Astrocyte (in vitro differentiated cells and primary cell): ENCODE results near the gene DCTPP1. TPM values are rescaled to one million over a fixed set of nuclear protein-coding genes. Genes with fewer than 3 reads are reported as not detected.

Experiments used
- DNase-seq: peaks from one replicate; pipeline ENCODE4 v3.0.0-alpha.2; 2010; ENCODE audit warnings: low read depth
- FAIRE-seq: peaks from 2 replicates; lab custom pipeline; 2011; peaks lifted over from hg19 to GRCh38; lab: Jason Lieb, UNC
- H2AFZ ChIP-seq: 2 replicates; pipeline ENCODE4 v1.6.0; 2012; ENCODE audit warnings: low read depth, low read length, inconsistent platforms
- H3K27ac ChIP-seq: 2 replicates; pipeline ENCODE4 v1.5.1; 2011; ENCODE audit warnings: low read depth, low read length, inconsistent platforms
- H3K27me3 ChIP-seq: 2 replicates; pipeline ENCODE4 v1.6.0; 2011; ENCODE audit warnings: low read length, inconsistent platforms; ENCODE audit not compliant: insufficient read depth
- H3K36me3 ChIP-seq: 2 replicates; pipeline ENCODE4 v1.5.1; 2011; ENCODE audit warnings: low read length, inconsistent platforms; ENCODE audit not compliant: insufficient read depth
- H3K4me1 ChIP-seq: 2 replicates; pipeline ENCODE4 v1.5.1; 2011; ENCODE audit warnings: low read length, inconsistent platforms; ENCODE audit not compliant: insufficient read depth
- H3K4me2 ChIP-seq: 2 replicates; pipeline ENCODE4 v1.6.0; 2012; ENCODE audit warnings: low read length, inconsistent platforms
- H3K4me3 ChIP-seq: 2 replicates; pipeline ENCODE4 v1.5.1; 2011; ENCODE audit warnings: low read depth, mild to moderate bottlenecking, low read length, inconsistent platforms; ENCODE audit not compliant: insufficient read depth
- H3K79me2 ChIP-seq: 2 replicates; pipeline ENCODE4 v1.6.0; 2012; ENCODE audit warnings: mild to moderate bottlenecking, low read length, inconsistent platforms; ENCODE audit not compliant: insufficient read depth
- H3K9ac ChIP-seq: 2 replicates; pipeline ENCODE4 v1.6.0; 2012; ENCODE audit warnings: mild to moderate bottlenecking, low read length, inconsistent platforms
- H3K9me3 ChIP-seq: 2 replicates; pipeline ENCODE4 v1.5.1; 2012; ENCODE audit warnings: low read depth, mild to moderate bottlenecking, low read length, inconsistent platforms; ENCODE audit not compliant: insufficient read depth
- H4K20me1 ChIP-seq: 2 replicates; pipeline ENCODE4 v1.6.0; 2012; ENCODE audit warnings: low read length, inconsistent platforms; ENCODE audit not compliant: insufficient read depth
- H3K27ac Mint-ChIP-seq: one replicate; pipeline ENCODE4 v1.8.0; 2021; ENCODE audit warnings: mild to moderate bottlenecking, mixed read lengths; ENCODE audit not compliant: unreplicated experiment
- H3K27me3 Mint-ChIP-seq: one replicate; pipeline ENCODE4 v1.8.0; 2021; ENCODE audit warnings: low read depth, mixed read lengths; ENCODE audit not compliant: unreplicated experiment
- H3K36me3 Mint-ChIP-seq: one replicate; pipeline ENCODE4 v1.8.0; 2021; ENCODE audit warnings: low read depth, mixed read lengths; ENCODE audit not compliant: unreplicated experiment
- H3K4me1 Mint-ChIP-seq: one replicate; pipeline ENCODE4 v1.8.0; 2021; ENCODE audit warnings: low read depth, mixed read lengths; ENCODE audit not compliant: unreplicated experiment
- H3K4me3 Mint-ChIP-seq: one replicate; pipeline ENCODE4 v1.8.0; 2021; ENCODE audit warnings: mild to moderate bottlenecking, moderate library complexity, mixed read lengths; ENCODE audit not compliant: unreplicated experiment
- H3K9me3 Mint-ChIP-seq: one replicate; pipeline ENCODE4 v1.8.0; 2021; ENCODE audit warnings: mild to moderate bottlenecking, mixed read lengths; ENCODE audit not compliant: unreplicated experiment
- EZH2 ChIP-seq: IDR thresholded peaks from 2 replicates; pipeline ENCODE4 v1.6.1; 2012; ENCODE audit warnings: mild to moderate bottlenecking, low read length, inconsistent platforms; ENCODE audit not compliant: insufficient read depth
- total RNA-seq: library from RNA; stranded (reverse); gene quantifications from 2 replicates; pipeline ENCODE4 v1.2.1, GENCODE V29; 2021
- TF ChIP-seq, protein P1 (sequence below): IDR thresholded peaks from 2 replicates; pipeline ENCODE4 v1.5.1; 2011; ENCODE audit warnings: low read depth, mild to moderate bottlenecking, inconsistent platforms, low read length, moderate library complexity; ENCODE audit not compliant: insufficient read depth

Gene DCTPP1
- total RNA-seq, 1 donor from 2014 or later = 36.5 TPM

DNA sequence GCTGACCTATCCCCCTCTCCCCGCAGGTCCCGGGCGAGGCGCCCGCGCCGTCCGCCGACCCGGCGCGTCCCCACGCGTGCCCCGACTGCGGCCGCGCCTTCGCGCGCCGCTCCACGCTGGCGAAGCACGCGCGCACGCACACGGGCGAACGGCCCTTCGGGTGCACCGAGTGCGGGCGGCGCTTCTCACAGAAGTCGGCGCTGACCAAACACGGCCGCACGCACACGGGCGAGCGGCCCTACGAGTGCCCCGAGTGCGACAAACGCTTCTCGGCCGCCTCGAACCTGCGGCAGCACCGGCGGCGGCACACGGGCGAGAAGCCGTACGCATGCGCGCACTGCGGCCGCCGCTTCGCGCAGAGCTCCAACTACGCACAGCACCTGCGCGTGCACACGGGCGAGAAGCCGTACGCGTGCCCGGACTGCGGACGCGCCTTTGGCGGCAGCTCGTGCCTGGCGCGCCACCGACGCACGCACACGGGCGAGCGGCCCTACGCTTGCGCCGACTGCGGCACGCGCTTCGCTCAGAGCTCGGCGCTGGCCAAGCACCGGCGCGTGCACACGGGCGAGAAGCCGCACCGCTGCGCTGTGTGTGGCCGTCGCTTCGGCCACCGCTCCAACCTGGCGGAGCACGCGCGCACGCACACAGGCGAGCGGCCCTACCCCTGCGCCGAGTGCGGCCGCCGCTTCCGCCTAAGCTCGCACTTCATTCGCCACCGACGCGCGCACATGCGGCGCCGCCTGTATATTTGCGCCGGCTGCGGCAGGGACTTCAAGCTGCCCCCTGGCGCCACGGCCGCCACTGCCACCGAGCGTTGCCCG lies 12.1 kb downstream of the DCTPP1 start:
- TF ChIP-seq, protein P1, sequence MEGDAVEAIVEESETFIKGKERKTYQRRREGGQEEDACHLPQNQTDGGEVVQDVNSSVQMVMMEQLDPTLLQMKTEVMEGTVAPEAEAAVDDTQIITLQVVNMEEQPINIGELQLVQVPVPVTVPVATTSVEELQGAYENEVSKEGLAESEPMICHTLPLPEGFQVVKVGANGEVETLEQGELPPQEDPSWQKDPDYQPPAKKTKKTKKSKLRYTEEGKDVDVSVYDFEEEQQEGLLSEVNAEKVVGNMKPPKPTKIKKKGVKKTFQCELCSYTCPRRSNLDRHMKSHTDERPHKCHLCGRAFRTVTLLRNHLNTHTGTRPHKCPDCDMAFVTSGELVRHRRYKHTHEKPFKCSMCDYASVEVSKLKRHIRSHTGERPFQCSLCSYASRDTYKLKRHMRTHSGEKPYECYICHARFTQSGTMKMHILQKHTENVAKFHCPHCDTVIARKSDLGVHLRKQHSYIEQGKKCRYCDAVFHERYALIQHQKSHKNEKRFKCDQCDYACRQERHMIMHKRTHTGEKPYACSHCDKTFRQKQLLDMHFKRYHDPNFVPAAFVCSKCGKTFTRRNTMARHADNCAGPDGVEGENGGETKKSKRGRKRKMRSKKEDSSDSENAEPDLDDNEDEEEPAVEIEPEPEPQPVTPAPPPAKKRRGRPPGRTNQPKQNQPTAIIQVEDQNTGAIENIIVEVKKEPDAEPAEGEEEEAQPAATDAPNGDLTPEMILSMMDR = no peak
- TF ChIP-seq EZH2 = no peak
- peaks cover 21% of the 10 kb centered on the region for H3K36me3 Mint-ChIP-seq
- Histone ChIP-seq H3K79me2 (peaks cover 7% of the 10 kb centered on the region), H3K27me3 (no peaks in the 10 kb centered on the region), H3K9me3 (no peaks in the 10 kb centered on the region), H3K4me3 (peak overlapping the region; percentile 63), H3K4me2 (peak overlapping the region; percentile 89), H2AFZ (peak overlapping the region; percentile 93), H3K4me1 (no peaks in the 10 kb centered on the region), H3K36me3 (no peaks in the 10 kb centered on the region), H4K20me1 (peaks cover 35% of the 10 kb centered on the region), H3K9ac (peak overlapping the region; percentile 67), H3K27ac (peak overlapping the region; percentile 25)
- H3K27ac Mint-ChIP-seq = no peak overlapping the region
- no peaks in the 10 kb centered on the region for H3K27me3 Mint-ChIP-seq
- peaks cover 4% of the 10 kb centered on the region for H3K4me1 Mint-ChIP-seq
- no peak for FAIRE-seq
- no peak overlapping the region for H3K4me3 Mint-ChIP-seq
- DNase-seq = peak; percentile 88
- H3K9me3 Mint-ChIP-seq = no peaks in the 10 kb centered on the region

DNA sequence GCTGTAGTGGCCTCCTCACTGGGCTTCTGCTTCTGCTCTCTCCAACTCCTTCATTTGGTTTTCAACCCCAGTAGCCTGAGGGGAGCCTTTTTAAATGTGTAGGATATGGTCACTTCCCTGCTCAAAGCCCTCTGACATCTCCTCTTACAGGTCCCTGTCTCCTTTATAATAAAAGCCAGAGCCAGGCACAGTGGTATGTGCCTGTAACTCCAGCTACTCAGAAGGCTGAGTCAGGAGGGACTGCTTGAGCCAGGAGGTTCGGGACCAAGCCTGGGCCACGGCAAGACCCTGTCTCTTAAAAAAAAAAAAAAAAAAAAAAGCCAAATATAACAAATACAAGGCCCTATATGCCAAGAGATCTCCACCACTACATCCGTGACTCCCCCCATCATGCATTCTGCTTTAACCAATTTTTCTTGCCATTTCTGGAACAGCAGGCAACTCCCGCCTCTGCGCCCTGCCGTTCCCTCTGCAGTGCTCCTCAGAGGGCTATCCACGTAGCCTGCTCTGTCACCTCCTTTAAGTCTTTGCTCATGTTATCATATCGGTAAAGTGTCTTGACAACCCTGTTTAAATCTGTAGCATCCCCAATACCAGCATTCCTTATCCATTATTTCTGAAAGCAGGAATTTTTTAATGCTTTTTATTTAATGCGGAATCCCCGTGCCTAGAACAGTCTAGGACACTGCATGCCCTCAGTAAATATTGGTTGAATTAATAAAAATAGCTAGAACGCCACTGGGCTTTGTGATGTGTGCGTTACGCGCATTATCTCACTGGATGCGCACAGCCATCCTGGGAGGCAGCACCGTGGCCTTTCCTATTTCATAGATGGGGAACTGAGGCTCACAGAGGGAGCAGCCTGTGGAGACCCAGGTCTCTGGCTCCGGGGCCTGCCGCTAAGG lies 13.0 kb downstream of the DCTPP1 start:
- Histone ChIP-seq H3K27me3 (no peaks in the 10 kb centered on the region), H2AFZ (peak overlapping the region; percentile 93), H3K36me3 (peaks cover 5% of the 10 kb centered on the region), H3K9ac (peak overlapping the region; percentile 67), H3K4me3 (peak overlapping the region; percentile 63), H3K79me2 (peaks cover 15% of the 10 kb centered on the region), H4K20me1 (peaks cover 43% of the 10 kb centered on the region), H3K4me1 (no peaks in the 10 kb centered on the region), H3K27ac (peak overlapping the region; percentile 25), H3K4me2 (peak overlapping the region; percentile 89), H3K9me3 (no peaks in the 10 kb centered on the region)
- peak overlapping the region; percentile 71 for H3K4me3 Mint-ChIP-seq
- H3K9me3 Mint-ChIP-seq = no peaks in the 10 kb centered on the region
- H3K4me1 Mint-ChIP-seq = peaks cover 7% of the 10 kb centered on the region
- no peaks in the 10 kb centered on the region for H3K27me3 Mint-ChIP-seq
- H3K27ac Mint-ChIP-seq = no peak overlapping the region
- TF ChIP-seq EZH2 = no peak
- TF ChIP-seq, protein P1 = no peak
- DNase-seq (no peak), FAIRE-seq (no peak)
- H3K36me3 Mint-ChIP-seq = peaks cover 23% of the 10 kb centered on the region
